ENCODE results near the gene MBP. TPM values are rescaled to one million over a fixed set of nuclear protein-coding genes. Genes with fewer than 3 reads are reported as not detected.

MBP gene
- total RNA-seq, 2 experiments from 2014 or later, result 47.0 to 65.7 TPM

- Mint-ChIP-seq H3K4me1 (peaks cover 56% of the 10 kb centered on the region), H3K27ac (peak overlapping the region; percentile 31), H3K9me3 (ENCODE audit: low read depth) (no peaks in the 10 kb centered on the region), H3K27me3 (no peaks in the 10 kb centered on the region), H3K36me3 (ENCODE audit: low read depth) (peaks cover 41% of the 10 kb centered on the region), H3K4me3 (no peak overlapping the region)
- ChIA-PET POLR2A (no interaction called here), CTCF (no interaction called here)
- no peak for DNase-seq
- no peak for ATAC-seq
- intact Hi-C loops (cut with DNase I, micrococcal nuclease), result loop anchor here in 1 of 2 experiments (2.0 kb wide), 1 partner anchor 16 kb away; no protein-coding TSS in a partner anchor
Observed at GRCh38 chr18:77088963-77089722, 43.4 kb downstream of the MBP start.

GRCh38 chr18:77087393-77088141 is 45.0 kb downstream of the MBP start:
- Mint-ChIP-seq H3K4me1 (peaks cover 63% of the 10 kb centered on the region), H3K36me3 (ENCODE audit: low read depth) (peaks cover 45% of the 10 kb centered on the region), H3K9me3 (ENCODE audit: low read depth) (no peaks in the 10 kb centered on the region), H3K27me3 (no peaks in the 10 kb centered on the region), H3K4me3 (no peak overlapping the region), H3K27ac (no peak overlapping the region)
- DNase-seq (no peak), ATAC-seq (no peak)
- intact Hi-C loops (cut with DNase I, micrococcal nuclease), result loop anchor here in 1 of 2 experiments (2.0 kb wide), 1 partner anchor 15 kb away; no protein-coding TSS in a partner anchor
- ChIA-PET POLR2A (interaction anchor here (1.1 kb wide), 1 partner anchor 14 kb away, joined by 5 read pairs; no protein-coding TSS in a partner anchor), CTCF (no interaction called here)

DNA sequence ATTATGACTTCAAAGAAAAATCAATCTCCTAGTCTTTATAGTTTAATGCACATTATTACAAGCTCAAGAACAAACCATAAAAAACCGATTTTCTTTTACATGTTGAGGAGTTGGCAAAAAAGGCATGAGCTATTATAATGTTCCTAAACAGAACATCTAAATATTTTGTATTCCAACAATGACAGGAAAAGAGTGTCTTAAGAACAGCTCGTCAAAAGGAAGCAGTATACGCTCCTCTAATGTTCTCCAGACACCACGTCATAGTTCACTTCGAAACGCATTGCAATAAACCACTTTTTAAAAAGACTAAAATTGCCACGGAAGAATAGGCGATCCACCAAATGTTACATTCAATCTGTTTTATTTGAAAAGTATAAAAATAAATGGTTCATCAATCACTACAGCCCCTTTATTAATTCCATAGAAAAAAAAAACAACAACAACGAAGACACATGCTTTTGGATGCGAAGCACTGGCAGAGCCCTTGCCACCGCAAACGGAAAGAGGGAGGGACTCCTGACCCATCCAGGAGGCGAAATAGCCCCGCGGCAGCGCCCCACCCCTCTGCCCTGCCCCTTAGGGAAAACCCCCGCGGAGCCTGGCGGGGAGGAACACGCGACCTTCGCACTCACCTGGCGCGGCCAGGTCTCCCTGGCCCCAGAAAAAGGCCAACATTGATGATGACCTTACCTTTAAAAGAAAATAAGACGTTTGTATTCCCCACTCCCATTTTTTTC is 45.8 kb downstream of the MBP start:
- H3K36me3 Mint-ChIP-seq (ENCODE audit: low read depth), result peaks cover 43% of the 10 kb centered on the region
- peaks cover 63% of the 10 kb centered on the region for H3K4me1 Mint-ChIP-seq
- ChIA-PET POLR2A (interaction anchor here (1.1 kb wide), 1 partner anchor 13 kb away, joined by 5 read pairs; no protein-coding TSS in a partner anchor), CTCF (interaction anchor here (0.6 kb wide), 1 partner anchor 11 kb away, joined by 3 read pairs; no protein-coding TSS in a partner anchor)
- no peaks in the 10 kb centered on the region for H3K27me3 Mint-ChIP-seq
- no peak overlapping the region for H3K4me3 Mint-ChIP-seq
- H3K9me3 Mint-ChIP-seq (ENCODE audit: low read depth), result no peaks in the 10 kb centered on the region
- ATAC-seq (no peak), DNase-seq (no peak)
- peak overlapping the region; percentile 28 for H3K27ac Mint-ChIP-seq
- intact Hi-C loops (cut with DNase I, micrococcal nuclease), result no loop called here

DNA sequence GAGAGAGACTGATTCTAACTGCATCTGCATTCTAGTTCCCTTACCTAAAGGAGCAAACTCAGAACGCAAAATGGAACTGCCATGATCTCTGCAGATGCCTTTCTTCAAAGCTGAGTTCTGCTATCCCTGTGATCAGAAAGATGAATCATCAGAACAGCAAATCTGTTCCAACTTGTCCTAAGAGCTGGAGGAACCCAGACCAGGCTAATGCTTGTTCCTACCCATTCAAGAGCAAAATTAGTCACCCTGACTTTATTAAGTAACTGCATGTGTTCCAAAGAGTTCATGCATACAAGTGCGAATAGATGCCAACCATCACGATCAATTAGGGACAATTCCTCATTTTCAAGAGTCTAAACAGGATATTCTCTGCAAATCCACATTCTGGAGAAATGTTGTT is 46.5 kb downstream of the MBP start:
- ChIA-PET CTCF (interaction anchor here (0.6 kb wide), 2 partner anchors 10 to 598 kb away, joined by 3 read pairs; no protein-coding TSS in a partner anchor), POLR2A (interaction anchor here (0.6 kb wide), 1 partner anchor 46 kb away, joined by 3 read pairs; the partner anchor contains the start of gene MBP)
- Mint-ChIP-seq H3K4me1 (peaks cover 64% of the 10 kb centered on the region), H3K27me3 (no peaks in the 10 kb centered on the region), H3K4me3 (no peak overlapping the region), H3K36me3 (ENCODE audit: low read depth) (peaks cover 45% of the 10 kb centered on the region), H3K27ac (peak overlapping the region; percentile 17), H3K9me3 (ENCODE audit: low read depth) (no peaks in the 10 kb centered on the region)
- ATAC-seq, result peak; percentile 61
- no peak for DNase-seq
- intact Hi-C loops (cut with DNase I, micrococcal nuclease), result no loop called here

- H3K36me3 Mint-ChIP-seq (ENCODE audit: low read depth), result peaks cover 39% of the 10 kb centered on the region
- H3K4me3 Mint-ChIP-seq, result no peak overlapping the region
- ChIA-PET CTCF (interaction anchor here (1.2 kb wide), 1 partner anchor 124 kb away, joined by 3 read pairs; no protein-coding TSS in a partner anchor), POLR2A (interaction anchor here (0.7 kb wide), 1 partner anchor 186 kb away, joined by 3 read pairs; no protein-coding TSS in a partner anchor)
- H3K4me1 Mint-ChIP-seq, result peaks cover 68% of the 10 kb centered on the region
- DNase-seq (no peak), ATAC-seq (no peak)
- H3K27ac Mint-ChIP-seq, result peak overlapping the region; percentile 18
- intact Hi-C loops (cut with DNase I, micrococcal nuclease), result no loop called here
- no peaks in the 10 kb centered on the region for H3K27me3 Mint-ChIP-seq
- no peaks in the 10 kb centered on the region for H3K9me3 Mint-ChIP-seq (ENCODE audit: low read depth)
Observed at GRCh38 chr18:77084688-77085035, 47.9 kb downstream of the MBP start.

DNA sequence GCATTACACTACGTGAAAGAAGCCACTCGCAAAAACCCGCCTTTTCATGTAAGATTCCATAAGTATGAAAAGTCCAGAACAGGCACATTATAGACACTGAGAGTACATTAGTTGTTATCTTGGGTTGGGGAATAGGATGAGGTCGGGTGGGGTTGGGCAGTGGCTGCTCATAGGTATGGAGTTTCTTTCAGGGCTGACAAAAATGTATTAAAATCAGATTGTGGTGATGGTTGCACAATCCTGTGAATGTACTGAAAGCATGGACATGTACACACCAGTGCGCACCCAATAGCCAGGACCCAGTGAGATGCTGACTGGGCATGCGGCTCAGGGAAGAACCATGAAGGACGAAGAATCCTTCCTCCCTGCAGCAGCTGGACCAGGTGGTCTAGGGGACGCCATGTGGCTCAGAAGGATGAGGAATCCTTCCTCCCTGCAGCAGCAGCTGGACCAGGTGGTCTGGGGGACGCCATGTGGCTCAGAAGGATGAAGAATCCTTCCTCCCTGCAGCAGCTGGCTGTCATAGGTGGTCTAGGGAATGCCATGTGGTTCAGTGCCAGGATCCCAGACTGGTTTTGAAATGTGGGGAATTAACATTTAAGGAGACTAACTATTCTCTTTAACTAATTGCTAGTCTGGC is 50.1 kb downstream of the MBP start:
- no peaks in the 10 kb centered on the region for H3K9me3 Mint-ChIP-seq (ENCODE audit: low read depth)
- ChIA-PET POLR2A (no interaction called here), CTCF (no interaction called here)
- H3K4me1 Mint-ChIP-seq, result peaks cover 82% of the 10 kb centered on the region
- H3K27me3 Mint-ChIP-seq, result no peaks in the 10 kb centered on the region
- DNase-seq (no peak), ATAC-seq (no peak)
- H3K4me3 Mint-ChIP-seq, result no peak overlapping the region
- peak overlapping the region; percentile 9 for H3K27ac Mint-ChIP-seq
- peaks cover 47% of the 10 kb centered on the region for H3K36me3 Mint-ChIP-seq (ENCODE audit: low read depth)
- intact Hi-C loops (cut with DNase I, micrococcal nuclease), result no loop called here

GRCh38 chr18:77081390-77081778 is 51.2 kb downstream of the MBP start:
- POLR2A ChIA-PET, result no interaction called here
- DNase-seq, result no peak
- H3K27ac Mint-ChIP-seq, result peak overlapping the region; percentile 47
- no peak for ATAC-seq
- peaks cover 44% of the 10 kb centered on the region for H3K36me3 Mint-ChIP-seq (ENCODE audit: low read depth)
- H3K4me3 Mint-ChIP-seq, result no peak overlapping the region
- no peaks in the 10 kb centered on the region for H3K27me3 Mint-ChIP-seq
- H3K9me3 Mint-ChIP-seq (ENCODE audit: low read depth), result no peaks in the 10 kb centered on the region
- CTCF ChIA-PET, result interaction anchor here (0.6 kb wide), 1 partner anchor 87 kb away, joined by 3 read pairs; no protein-coding TSS in a partner anchor
- intact Hi-C loops (cut with DNase I, micrococcal nuclease), result no loop called here
- peaks cover 81% of the 10 kb centered on the region for H3K4me1 Mint-ChIP-seq

DNA sequence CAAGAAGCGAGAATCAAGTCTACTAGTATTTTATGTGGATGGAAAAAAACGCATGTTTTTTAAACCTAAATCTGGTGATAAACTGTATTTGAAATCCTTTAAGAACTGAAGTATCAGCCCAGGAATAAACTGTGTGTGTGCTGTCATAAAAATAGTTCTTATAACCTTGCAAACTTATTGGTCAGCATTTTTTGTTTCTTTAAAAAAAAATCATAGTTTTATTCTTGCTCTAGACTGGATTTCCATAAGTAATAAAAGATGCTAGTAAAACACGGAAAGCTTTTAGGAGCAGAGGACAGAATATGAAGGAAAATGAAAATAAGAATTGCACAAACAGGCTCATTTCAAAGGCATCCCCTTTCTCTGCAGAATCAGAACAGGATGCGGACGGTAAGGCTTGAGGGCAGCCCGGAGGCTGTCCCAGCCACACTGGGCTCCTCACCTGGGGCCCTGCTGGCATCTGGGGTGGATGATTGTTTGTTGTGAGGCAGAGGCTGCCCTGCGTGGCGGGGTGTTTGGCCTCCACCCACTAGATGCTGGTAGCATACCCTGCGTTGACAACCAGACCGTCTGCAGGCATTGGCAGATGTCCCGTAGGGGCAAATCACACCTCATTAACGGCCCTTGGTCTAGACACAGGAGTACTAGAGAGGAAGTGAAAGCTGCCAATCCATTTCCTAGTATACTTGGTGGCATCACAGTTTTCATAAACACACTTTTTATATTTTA is 52.5 kb downstream of the MBP start:
- Mint-ChIP-seq H3K36me3 (ENCODE audit: low read depth) (peaks cover 34% of the 10 kb centered on the region), H3K4me1 (peaks cover 75% of the 10 kb centered on the region), H3K4me3 (no peak overlapping the region), H3K27me3 (no peaks in the 10 kb centered on the region), H3K27ac (peak overlapping the region; percentile 19), H3K9me3 (ENCODE audit: low read depth) (no peaks in the 10 kb centered on the region)
- ChIA-PET POLR2A (interaction anchor here (0.7 kb wide), 1 partner anchor 18 kb away, joined by 8 read pairs; no protein-coding TSS in a partner anchor), CTCF (no interaction called here)
- ATAC-seq (peak; percentile 40), DNase-seq (no peak)
- intact Hi-C loops (cut with DNase I, micrococcal nuclease), result no loop called here

GRCh38 chr18:77079088-77079487 is 53.5 kb downstream of the MBP start:
- POLR2A ChIA-PET, result no interaction called here
- H3K9me3 Mint-ChIP-seq (ENCODE audit: low read depth), result no peaks in the 10 kb centered on the region
- DNase-seq (no peak), ATAC-seq (no peak)
- H3K27ac Mint-ChIP-seq, result peak overlapping the region; percentile 25
- H3K27me3 Mint-ChIP-seq, result no peaks in the 10 kb centered on the region
- H3K4me1 Mint-ChIP-seq, result peaks cover 76% of the 10 kb centered on the region
- peaks cover 33% of the 10 kb centered on the region for H3K36me3 Mint-ChIP-seq (ENCODE audit: low read depth)
- H3K4me3 Mint-ChIP-seq, result no peak overlapping the region
- intact Hi-C loops (cut with DNase I, micrococcal nuclease), result no loop called here
- CTCF ChIA-PET, result no interaction called here

GRCh38 chr18:77078690-77079070 is 53.9 kb downstream of the MBP start:
- no peaks in the 10 kb centered on the region for H3K9me3 Mint-ChIP-seq (ENCODE audit: low read depth)
- no peak overlapping the region for H3K4me3 Mint-ChIP-seq
- ChIA-PET POLR2A (no interaction called here), CTCF (interaction anchor here (1.3 kb wide), 1 partner anchor 19 kb away, joined by 3 read pairs; no protein-coding TSS in a partner anchor)
- peaks cover 76% of the 10 kb centered on the region for H3K4me1 Mint-ChIP-seq
- no peaks in the 10 kb centered on the region for H3K27me3 Mint-ChIP-seq
- no peak overlapping the region for H3K27ac Mint-ChIP-seq
- peaks cover 31% of the 10 kb centered on the region for H3K36me3 Mint-ChIP-seq (ENCODE audit: low read depth)
- DNase-seq, result no peak
- no peak for ATAC-seq
- intact Hi-C loops (cut with DNase I, micrococcal nuclease), result no loop called here

All from activated CD4-positive, alpha-beta T cell treated with anti-CD3 and anti-CD28 coated beads for 36 hours (primary cell).